Measurements from ENCODE around the gene AHNAK2.
"Not testable (repeated sequence)": the region's sequence is repeated elsewhere in the genome, so short reads cannot be mapped to it uniquely, and the experiment has no call there.

AHNAK2 gene

DNA sequence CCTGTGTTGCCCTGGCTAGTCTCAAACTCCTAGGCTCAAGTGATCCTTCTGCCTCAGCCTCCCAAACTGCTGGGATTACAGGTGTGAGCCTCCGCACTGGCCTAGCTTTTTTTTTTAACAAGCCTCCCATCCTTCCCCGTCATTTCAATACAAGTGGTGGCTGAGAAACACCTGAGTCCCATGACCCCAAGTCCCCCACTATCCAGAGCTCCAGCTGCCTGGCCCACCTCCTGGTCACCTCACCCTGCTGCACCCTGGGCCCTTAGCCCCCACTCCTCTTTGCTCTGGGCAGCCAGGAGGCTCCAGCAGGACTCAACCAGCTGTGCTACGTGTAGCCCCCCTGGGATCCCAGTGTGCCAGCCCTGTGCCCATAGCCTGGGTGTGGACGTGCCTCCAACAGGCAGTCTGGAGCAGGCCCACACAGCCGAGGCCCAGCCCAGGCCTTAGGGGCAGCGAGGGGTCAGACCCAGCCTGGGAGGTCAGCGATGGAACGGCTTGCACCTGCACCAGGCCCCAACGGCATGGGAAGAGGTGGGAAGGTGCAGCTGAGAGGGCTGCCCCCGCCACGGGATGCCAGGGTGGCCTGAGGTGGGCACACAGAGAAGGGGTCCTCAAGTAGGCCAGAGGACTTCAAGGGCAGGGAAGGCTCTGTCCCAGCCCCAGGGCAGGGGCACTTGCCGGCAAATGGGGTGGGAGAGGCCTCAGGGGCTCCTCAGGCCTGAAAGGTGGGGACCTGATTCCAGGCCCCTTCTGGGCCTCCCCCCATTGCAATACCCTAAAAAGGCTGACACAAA, 6.5 kb downstream of the AHNAK2 start:
- no peak for DNase-seq

- peak; percentile 91 for DNase-seq
Measured at GRCh38 chr14:104970231-104971068, 7.7 kb downstream of the AHNAK2 start.

DNA sequence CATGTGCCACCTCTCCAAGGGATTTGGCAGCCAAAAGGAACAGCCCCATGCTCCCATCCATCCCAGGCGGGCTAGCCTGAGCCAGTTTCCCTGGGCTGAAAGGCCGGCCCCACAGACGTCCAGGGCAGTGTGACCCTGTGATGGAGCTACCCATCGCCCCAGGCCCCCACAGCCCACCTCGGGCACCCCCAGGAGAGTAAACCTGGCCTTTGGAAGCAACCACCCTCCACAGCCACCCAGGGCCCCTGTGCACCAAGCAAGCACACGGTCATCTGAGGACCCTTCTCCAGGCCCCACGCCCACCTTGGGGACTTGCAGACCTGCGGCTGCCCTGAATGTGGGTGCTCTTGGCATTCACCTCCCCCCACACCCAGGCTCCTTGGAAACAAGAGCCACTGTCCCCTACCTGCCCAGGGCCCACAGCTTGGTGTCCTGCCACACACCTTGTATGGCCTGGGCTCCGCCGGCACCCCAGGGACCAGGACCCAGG, 8.4 kb downstream of the AHNAK2 start:
- DNase-seq, result no peak

DNA sequence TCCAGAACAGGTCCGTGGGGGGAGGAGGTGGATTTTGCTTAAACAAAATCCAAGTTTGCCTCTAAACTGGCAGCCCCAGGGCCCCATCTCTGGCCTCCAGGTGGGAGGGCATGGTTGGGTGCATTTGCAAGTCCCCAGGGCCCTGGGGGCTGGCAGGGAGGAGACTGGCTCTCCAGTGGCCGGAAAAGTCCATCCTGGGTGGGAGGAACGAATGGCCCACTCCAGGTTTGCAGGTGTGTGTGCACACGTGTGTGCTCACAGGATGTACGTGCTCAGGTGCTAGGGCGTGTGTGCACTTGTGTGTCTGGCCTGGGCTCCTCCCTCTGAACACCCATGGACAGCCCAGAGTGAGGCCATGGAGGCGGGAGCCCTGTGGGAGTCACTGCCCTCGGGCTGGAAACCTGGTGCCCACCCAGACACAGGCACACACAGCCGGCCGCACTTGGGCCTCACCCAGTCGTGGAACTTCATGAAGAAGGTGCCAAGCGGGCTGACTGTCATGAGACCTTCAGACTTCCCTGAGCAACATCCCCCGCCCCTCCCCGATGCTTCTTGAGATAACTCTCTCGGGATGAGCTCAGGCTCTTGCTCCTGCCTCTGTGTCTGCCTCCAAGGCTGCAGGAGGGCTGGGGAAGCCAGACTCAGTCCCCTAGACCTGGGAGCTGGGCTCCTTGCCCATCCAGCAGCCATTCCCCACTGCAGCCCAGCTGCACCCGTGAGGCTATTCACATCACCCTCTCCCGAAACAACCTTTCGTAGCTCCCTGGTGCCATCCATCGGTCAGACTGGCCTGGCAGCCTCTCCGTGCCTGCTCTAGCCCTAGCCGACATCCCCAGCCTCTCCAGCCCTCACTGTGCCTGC, 9.4 kb downstream of the AHNAK2 start:
- peak; percentile 61 for DNase-seq

DNA sequence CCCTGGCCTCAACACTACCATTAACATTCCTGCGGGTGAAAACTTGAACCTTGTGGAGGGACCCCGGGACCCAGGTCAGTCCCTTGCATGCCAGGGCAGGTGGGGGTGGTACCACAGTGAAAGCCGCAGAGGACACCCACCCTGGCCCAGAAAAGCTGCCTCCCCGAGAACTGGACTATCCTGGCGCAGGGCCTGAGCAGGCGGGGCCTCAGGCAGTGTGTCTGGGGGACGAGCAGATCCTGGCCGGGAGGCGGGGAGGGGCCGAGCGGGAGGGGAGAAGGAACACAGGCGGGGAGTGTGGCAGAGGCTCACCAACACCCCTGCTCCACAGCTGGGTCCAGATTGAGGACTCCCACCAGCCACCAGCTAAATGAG, 10.0 kb downstream of the AHNAK2 start:
- DNase-seq, result peak; percentile 58

- peak; percentile 22 for DNase-seq
Measured at GRCh38 chr14:104967386-104968152, 10.6 kb downstream of the AHNAK2 start.

DNA sequence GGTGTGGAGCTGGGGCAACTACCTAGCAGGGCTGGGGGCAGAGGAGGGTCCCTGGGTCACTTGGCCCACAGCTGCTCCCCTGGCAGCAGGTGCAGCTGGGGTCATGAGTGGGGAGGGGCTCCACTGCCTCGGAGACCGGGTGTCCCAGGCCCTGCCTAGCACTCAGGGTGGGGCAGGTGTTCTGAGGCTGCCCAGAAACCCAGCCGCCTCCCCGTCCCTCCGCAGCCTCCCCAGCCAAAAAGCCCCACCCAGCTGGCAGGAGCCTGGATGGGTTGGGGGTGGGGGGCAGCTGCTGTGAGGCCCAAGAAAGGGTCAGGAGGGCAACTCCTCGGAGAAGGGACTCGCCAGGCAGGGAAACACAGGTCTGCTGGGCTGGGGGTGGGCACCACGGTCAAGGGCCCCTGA, 11.2 kb downstream of the AHNAK2 start:
- DNase-seq, result no peak

GRCh38 chr14:104966261-104966865, 11.8 kb downstream of the AHNAK2 start:
- no peak for DNase-seq

GRCh38 chr14:104965561-104966231, 12.5 kb downstream of the AHNAK2 start:
- no peak for DNase-seq

GRCh38 chr14:104964546-104964945, 13.6 kb downstream of the AHNAK2 start:
- DNase-seq, result no peak

DNA sequence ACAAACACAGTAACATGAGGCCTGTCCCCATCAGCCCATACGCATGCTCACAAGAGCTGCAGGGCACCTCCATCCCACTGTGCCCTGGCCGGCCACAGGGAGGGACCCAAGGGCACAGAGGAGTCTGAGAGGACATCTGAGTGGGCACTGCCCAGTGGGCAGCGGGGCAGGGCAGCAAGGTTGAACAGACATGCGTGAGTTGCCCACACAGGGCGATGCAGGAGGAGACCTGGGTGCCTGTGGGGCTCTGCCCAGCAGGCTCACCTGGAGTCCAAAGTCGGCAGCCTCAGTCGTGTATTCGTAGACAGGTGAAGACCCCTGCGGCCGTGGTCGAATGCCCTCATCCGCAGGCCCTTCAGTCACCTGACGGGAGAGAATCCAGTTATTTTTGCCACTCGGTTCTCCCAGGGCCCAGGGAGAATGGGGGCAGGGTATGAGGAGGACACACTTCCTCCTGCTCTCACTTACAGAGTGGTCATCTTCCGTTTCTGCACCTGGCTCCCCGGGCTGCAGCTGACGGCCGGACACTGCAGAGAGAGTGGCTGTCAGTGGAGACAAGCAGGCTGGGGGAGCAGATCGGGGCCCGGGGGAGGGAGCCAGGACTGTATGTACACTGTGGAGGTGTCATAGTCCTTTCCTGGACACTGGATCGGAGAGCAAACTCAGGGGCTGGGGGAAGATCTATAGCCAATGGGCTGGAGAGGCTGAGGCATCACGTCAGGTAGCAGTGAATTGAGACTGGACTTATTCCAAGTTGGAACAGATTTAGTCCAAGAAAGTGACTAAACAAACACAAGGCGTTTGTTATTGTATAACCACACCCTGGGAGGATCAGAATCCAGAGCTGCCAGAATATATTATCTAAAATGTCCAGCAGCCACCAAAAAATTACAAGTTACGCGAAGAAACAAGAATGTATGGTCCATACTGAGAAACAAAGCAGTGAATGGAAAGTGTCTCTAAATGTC, 20.7 kb downstream of the AHNAK2 start:
- no peak for DNase-seq

- DNase-seq, result no peak
Measured at GRCh38 chr14:104956290-104956890, 21.8 kb downstream of the AHNAK2 start.

DNA sequence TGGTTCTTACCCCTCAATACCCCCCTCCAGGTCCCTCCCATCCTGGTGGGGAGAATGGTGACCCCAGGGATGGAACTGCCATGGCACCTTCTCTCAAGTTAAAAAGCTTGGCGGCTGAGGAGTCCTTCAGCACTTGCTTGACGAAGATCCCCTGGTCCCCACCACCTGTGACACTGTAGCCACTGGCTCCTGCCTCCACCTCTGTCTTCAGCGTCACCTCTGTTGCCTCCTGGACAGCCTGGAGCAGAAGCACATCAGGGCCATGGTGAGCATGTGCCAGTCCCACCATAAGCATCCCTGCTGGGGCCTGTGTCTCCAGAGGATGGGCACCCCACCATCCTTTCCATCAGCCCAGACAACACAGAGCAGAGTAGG, 22.8 kb downstream of the AHNAK2 start:
- no peak for DNase-seq

GRCh38 chr14:104954746-104955395, 23.3 kb downstream of the AHNAK2 start:
- DNase-seq, result no peak

GRCh38 chr14:104953896-104954656, 24.1 kb downstream of the AHNAK2 start:
- DNase-seq, result no peak

DNA sequence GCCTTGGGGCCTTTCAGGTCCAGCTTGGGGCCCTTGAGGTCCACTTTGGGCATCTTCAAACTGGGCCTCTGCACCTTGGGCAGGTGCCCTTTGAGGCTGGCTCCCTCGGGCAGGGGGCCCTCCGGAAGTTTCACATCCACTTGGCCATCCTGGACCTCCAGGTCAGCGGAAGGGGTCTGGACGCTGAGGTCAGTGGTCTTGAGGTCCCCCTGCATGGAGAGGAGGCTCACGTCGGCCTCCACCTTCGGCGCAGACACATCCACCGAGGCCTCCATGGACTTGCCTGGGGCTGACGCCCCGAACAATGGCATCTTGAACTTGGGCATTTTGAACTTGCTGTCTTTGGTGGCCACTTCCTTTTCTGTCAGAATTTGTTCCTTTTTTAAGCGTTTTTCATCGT, 25.1 kb downstream of the AHNAK2 start:
- DNase-seq, result no peak

- not testable (repeated sequence) for DNase-seq
Measured at GRCh38 chr14:104951863-104952657, 26.1 kb downstream of the AHNAK2 start.

All from HCEC 1CT (cell line).